Measurements from ENCODE around the gene COL28A1.

COL28A1 gene

GRCh38 chr7:7323921-7324320 lies 211.8 kb downstream of the COL28A1 start:
- no peak for DNase-seq

GRCh38 chr7:7323352-7323751 lies 212.3 kb downstream of the COL28A1 start:
- DNase-seq = no peak

GRCh38 chr7:7321681-7322080 lies 214.0 kb downstream of the COL28A1 start:
- no peak for DNase-seq

GRCh38 chr7:7318601-7319000 lies 217.1 kb downstream of the COL28A1 start:
- no peak for DNase-seq

- DNase-seq = no peak
Measured at GRCh38 chr7:7317850-7318249, 217.8 kb downstream of the COL28A1 start.

GRCh38 chr7:7315851-7316250 lies 219.8 kb downstream of the COL28A1 start:
- DNase-seq = no peak

- DNase-seq = no peak
Measured at GRCh38 chr7:7312323-7312722, 223.3 kb downstream of the COL28A1 start.

- DNase-seq = no peak
Measured at GRCh38 chr7:7311001-7311400, 224.7 kb downstream of the COL28A1 start.

- no peak for DNase-seq
Measured at GRCh38 chr7:7309203-7309602, 226.5 kb downstream of the COL28A1 start.

Data from HCEC 1CT (cell line).